ENCODE data around the gene ETS2.

DNA sequence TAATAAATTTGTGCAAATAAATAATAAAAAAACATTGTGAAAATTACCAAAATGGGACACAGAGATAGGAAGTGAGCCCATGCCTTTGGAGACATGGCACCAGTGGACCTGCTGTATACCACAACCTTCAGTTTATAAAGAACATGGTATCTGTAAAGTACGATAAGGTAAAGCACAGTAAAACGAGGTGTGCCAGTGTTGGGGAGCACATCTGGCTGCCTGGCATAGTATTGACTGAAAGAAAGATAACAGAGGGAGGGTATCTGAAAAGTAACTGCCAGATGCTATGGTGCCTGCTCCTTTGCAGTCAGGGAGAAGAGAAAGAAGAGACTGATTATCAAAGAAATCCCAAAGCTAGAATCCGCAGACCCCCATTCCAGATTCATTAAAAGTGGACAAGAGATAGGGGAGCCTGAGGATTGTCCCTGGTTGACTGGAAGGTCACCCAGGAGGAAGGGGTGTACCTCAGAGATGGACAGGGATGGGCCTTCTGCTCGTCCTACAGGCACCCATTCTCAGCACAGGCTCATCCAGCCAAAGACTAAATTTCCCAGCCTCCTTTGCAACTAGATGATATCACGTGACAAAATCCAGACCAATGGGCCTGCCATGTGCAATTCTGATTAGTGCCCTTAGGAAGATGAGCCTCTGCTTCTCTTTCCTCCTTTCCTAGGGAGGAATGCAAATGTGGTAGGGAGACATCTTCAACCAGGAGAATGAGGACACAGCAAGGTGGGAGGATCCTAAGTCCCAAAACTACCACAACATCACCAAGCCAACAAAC is 12.9 kb upstream of the ETS2 start:
- no peak for TF ChIP-seq POLR2A (IDR thresholded peaks at IDR 0.05)
- TF ChIP-seq, protein P1, sequence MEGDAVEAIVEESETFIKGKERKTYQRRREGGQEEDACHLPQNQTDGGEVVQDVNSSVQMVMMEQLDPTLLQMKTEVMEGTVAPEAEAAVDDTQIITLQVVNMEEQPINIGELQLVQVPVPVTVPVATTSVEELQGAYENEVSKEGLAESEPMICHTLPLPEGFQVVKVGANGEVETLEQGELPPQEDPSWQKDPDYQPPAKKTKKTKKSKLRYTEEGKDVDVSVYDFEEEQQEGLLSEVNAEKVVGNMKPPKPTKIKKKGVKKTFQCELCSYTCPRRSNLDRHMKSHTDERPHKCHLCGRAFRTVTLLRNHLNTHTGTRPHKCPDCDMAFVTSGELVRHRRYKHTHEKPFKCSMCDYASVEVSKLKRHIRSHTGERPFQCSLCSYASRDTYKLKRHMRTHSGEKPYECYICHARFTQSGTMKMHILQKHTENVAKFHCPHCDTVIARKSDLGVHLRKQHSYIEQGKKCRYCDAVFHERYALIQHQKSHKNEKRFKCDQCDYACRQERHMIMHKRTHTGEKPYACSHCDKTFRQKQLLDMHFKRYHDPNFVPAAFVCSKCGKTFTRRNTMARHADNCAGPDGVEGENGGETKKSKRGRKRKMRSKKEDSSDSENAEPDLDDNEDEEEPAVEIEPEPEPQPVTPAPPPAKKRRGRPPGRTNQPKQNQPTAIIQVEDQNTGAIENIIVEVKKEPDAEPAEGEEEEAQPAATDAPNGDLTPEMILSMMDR (IDR thresholded peaks at IDR 0.05): no peak

Measured in lower leg skin (tissue), 3 donors.